ENCODE measurements around the gene PRKCE. TPM values are rescaled to one million over a fixed set of nuclear protein-coding genes. Genes with fewer than 3 reads are reported as not detected.

PRKCE gene
- total RNA-seq, 2 experiments from 2014 or later = 24.9 to 26.2 TPM

- Histone ChIP-seq H3K9me3 (ENCODE audit: control insufficient read depth in 1 of 2, insufficient read depth in 1 of 2, low read length in 2 of 2) (peaks cover 7 to 13% of the 10 kb centered on the region in 2 experiments), H3K27ac (ENCODE audit: low read depth in 1 of 2, low read length in 2 of 2) (no peak overlapping the region), H3K4me1 (ENCODE audit: insufficient read depth, low read length) (no peaks in the 10 kb centered on the region), H3K4me3 (ENCODE audit: low read length) (no peak overlapping the region), H3K36me3 (ENCODE audit: insufficient read depth, low read length) (no peaks in the 10 kb centered on the region), H3K27me3 (ENCODE audit: control insufficient read depth in 1 of 2, insufficient read depth in 2 of 2, low read length in 2 of 2) (no peaks in the 10 kb centered on the region)
- Mint-ChIP-seq H3K9me3 (peaks cover 9% of the 10 kb centered on the region), H3K4me3 (no peak overlapping the region), H3K36me3 (ENCODE audit: low read depth) (peaks cover 11% of the 10 kb centered on the region), H3K4me1 (ENCODE audit: low read depth) (peaks cover 23% of the 10 kb centered on the region), H3K27ac (no peak overlapping the region), H3K27me3 (no peaks in the 10 kb centered on the region)
- ChIA-PET POLR2A (no interaction called here), CTCF (interaction anchor here (0.9 kb wide), 1 partner anchor 48 kb away, joined by 3 read pairs; no protein-coding TSS in a partner anchor)
- no peak for TF ChIP-seq CTCF (IDR thresholded peaks at IDR 0.05)
- intact Hi-C loops (cut with DNase I, micrococcal nuclease) = no loop called here
- no peak for DNase-seq
- ATAC-seq (ENCODE audit: poor library complexity) = no peak
These were observed 175.6 kb downstream of the PRKCE start for GRCh38 chr2:45826884-45827635.

- no peaks in the 10 kb centered on the region for H3K4me1 ChIP-seq (ENCODE audit: insufficient read depth, low read length)
- no peak for TF ChIP-seq CTCF (IDR thresholded peaks at IDR 0.05)
- H3K4me3 ChIP-seq (ENCODE audit: low read length) = no peak overlapping the region
- ATAC-seq (ENCODE audit: poor library complexity) = no peak
- H3K27ac ChIP-seq (ENCODE audit: low read depth in 1 of 2, low read length in 2 of 2) = no peak overlapping the region
- H3K4me3 Mint-ChIP-seq = no peak overlapping the region
- peaks cover 9% of the 10 kb centered on the region for H3K9me3 Mint-ChIP-seq
- no peaks in the 10 kb centered on the region for H3K27me3 ChIP-seq (ENCODE audit: control insufficient read depth in 1 of 2, insufficient read depth in 2 of 2, low read length in 2 of 2)
- H3K27me3 Mint-ChIP-seq = no peaks in the 10 kb centered on the region
- no peak for DNase-seq
- peaks cover 13% of the 10 kb centered on the region for H3K4me1 Mint-ChIP-seq (ENCODE audit: low read depth)
- peaks cover 11% of the 10 kb centered on the region for H3K36me3 Mint-ChIP-seq (ENCODE audit: low read depth)
- H3K9me3 ChIP-seq (ENCODE audit: control insufficient read depth in 1 of 2, insufficient read depth in 1 of 2, low read length in 2 of 2) = peaks cover 7 to 13% of the 10 kb centered on the region in 2 experiments
- H3K27ac Mint-ChIP-seq = no peak overlapping the region
- POLR2A ChIA-PET = no interaction called here
- CTCF ChIA-PET = no interaction called here
- H3K36me3 ChIP-seq (ENCODE audit: insufficient read depth, low read length) = no peaks in the 10 kb centered on the region
- intact Hi-C loops (cut with DNase I, micrococcal nuclease) = no loop called here
These were observed 178.8 kb downstream of the PRKCE start for GRCh38 chr2:45830322-45830721.

GRCh38 chr2:45833301-45833967, 182.0 kb downstream of the PRKCE start:
- peaks cover 4% of the 10 kb centered on the region for H3K4me1 Mint-ChIP-seq (ENCODE audit: low read depth)
- TF ChIP-seq CTCF (IDR thresholded peaks at IDR 0.05) = no peak
- DNase-seq (no peak), ATAC-seq (ENCODE audit: poor library complexity) (no peak)
- Histone ChIP-seq H3K27ac (ENCODE audit: low read depth in 1 of 2, low read length in 2 of 2) (no peak overlapping the region), H3K27me3 (ENCODE audit: control insufficient read depth in 1 of 2, insufficient read depth in 2 of 2, low read length in 2 of 2) (no peaks in the 10 kb centered on the region), H3K4me3 (ENCODE audit: low read length) (no peak overlapping the region), H3K4me1 (ENCODE audit: insufficient read depth, low read length) (no peaks in the 10 kb centered on the region), H3K36me3 (ENCODE audit: insufficient read depth, low read length) (no peaks in the 10 kb centered on the region), H3K9me3 (ENCODE audit: control insufficient read depth in 1 of 2, insufficient read depth in 1 of 2, low read length in 2 of 2) (peaks cover 7 to 13% of the 10 kb centered on the region in 2 experiments)
- CTCF ChIA-PET = no interaction called here
- H3K27me3 Mint-ChIP-seq = no peaks in the 10 kb centered on the region
- no peak overlapping the region for H3K4me3 Mint-ChIP-seq
- peaks cover 11% of the 10 kb centered on the region for H3K36me3 Mint-ChIP-seq (ENCODE audit: low read depth)
- peaks cover 9% of the 10 kb centered on the region for H3K9me3 Mint-ChIP-seq
- POLR2A ChIA-PET = no interaction called here
- intact Hi-C loops (cut with DNase I, micrococcal nuclease) = no loop called here
- no peak overlapping the region for H3K27ac Mint-ChIP-seq
